Measurements from ENCODE around the gene CCL5. TPM values are rescaled to one million over a fixed set of nuclear protein-coding genes. Genes with fewer than 3 reads are reported as not detected.
A peak's percentile ranks its signal among the peaks of the same experiment; 100 is the strongest.

CCL5 gene
- total and polyA plus RNA-seq, 2 experiments from 2014 or later: not detected

- no peaks in the 10 kb centered on the region for H4K20me1 ChIP-seq (ENCODE audit: insufficient read depth)
- no peaks in the 10 kb centered on the region for H3K27me3 ChIP-seq (replicated peaks; ENCODE audit: insufficient read depth)
- H3K4me2 ChIP-seq (ENCODE audit: unreplicated experiment): no peak overlapping the region
- H3K4me3 ChIP-seq: no peak overlapping the region
- no peaks in the 10 kb centered on the region for H3K9me2 ChIP-seq (ENCODE audit: insufficient read depth)
- no peaks in the 10 kb centered on the region for H3F3A ChIP-seq (ENCODE audit: insufficient read depth)
- no peaks in the 10 kb centered on the region; the same call in 1 of the 2 replicates for H3K4me1 ChIP-seq (ENCODE audit: insufficient read depth)
- TF ChIP-seq EZH2 (IDR thresholded peaks at IDR 0.05; ENCODE audit: insufficient read depth, poor library complexity, severe bottlenecking) (no peak), EZH2phosphoT487 (IDR thresholded peaks at IDR 0.05; ENCODE audit: insufficient read depth, low read depth) (no peak)
- DNase-seq: peak; percentile 35
- H3K36me3 ChIP-seq (ENCODE audit: low read depth): no peaks in the 10 kb centered on the region
- no peak overlapping the region for H3K9ac ChIP-seq
- 64 to 65% methylated on average over 14 of the region's 14 CpGs for WGBS, 2 experiments (ENCODE audit: low coverage in 1 of 2, low lambda C conversion rate in 2 of 2, missing lambda C conversion rate in 2 of 2)
- H2AFZ ChIP-seq: no peak overlapping the region
- H3K9me3 ChIP-seq (ENCODE audit: low read depth): no peaks in the 10 kb centered on the region
- no peaks in the 10 kb centered on the region for H3K79me2 ChIP-seq (ENCODE audit: insufficient read depth)
- H3K27ac ChIP-seq: no peak overlapping the region
- in situ Hi-C loops (cut with MboI): no loop called here
Observed at GRCh38 chr17:35895636-35896587, 15.8 kb upstream of the CCL5 start.

- DNase-seq: no peak
- H3K9ac ChIP-seq: no peak overlapping the region
- TF ChIP-seq EZH2 (IDR thresholded peaks at IDR 0.05; ENCODE audit: insufficient read depth, poor library complexity, severe bottlenecking) (no peak), EZH2phosphoT487 (IDR thresholded peaks at IDR 0.05; ENCODE audit: insufficient read depth, low read depth) (no peak)
- no peaks in the 10 kb centered on the region; the same call in 1 of the 2 replicates for H3K4me1 ChIP-seq (ENCODE audit: insufficient read depth)
- H3F3A ChIP-seq (ENCODE audit: insufficient read depth): no peaks in the 10 kb centered on the region
- H3K79me2 ChIP-seq (ENCODE audit: insufficient read depth): no peaks in the 10 kb centered on the region
- no peaks in the 10 kb centered on the region for H3K9me3 ChIP-seq (ENCODE audit: low read depth)
- 80 to 81% methylated on average over 7 of the region's 7 CpGs for WGBS, 2 experiments (ENCODE audit: low coverage in 1 of 2, low lambda C conversion rate in 2 of 2, missing lambda C conversion rate in 2 of 2)
- H3K9me2 ChIP-seq (ENCODE audit: insufficient read depth): no peaks in the 10 kb centered on the region
- no peak overlapping the region for H3K27ac ChIP-seq
- no peaks in the 10 kb centered on the region for H4K20me1 ChIP-seq (ENCODE audit: insufficient read depth)
- H2AFZ ChIP-seq: no peak overlapping the region
- in situ Hi-C loops (cut with MboI): no loop called here
- no peak overlapping the region for H3K4me3 ChIP-seq
- H3K4me2 ChIP-seq (ENCODE audit: unreplicated experiment): no peak overlapping the region
- H3K36me3 ChIP-seq (ENCODE audit: low read depth): no peaks in the 10 kb centered on the region
- no peaks in the 10 kb centered on the region for H3K27me3 ChIP-seq (replicated peaks; ENCODE audit: insufficient read depth)
Observed at GRCh38 chr17:35894206-35894605, 14.0 kb upstream of the CCL5 start.

DNA sequence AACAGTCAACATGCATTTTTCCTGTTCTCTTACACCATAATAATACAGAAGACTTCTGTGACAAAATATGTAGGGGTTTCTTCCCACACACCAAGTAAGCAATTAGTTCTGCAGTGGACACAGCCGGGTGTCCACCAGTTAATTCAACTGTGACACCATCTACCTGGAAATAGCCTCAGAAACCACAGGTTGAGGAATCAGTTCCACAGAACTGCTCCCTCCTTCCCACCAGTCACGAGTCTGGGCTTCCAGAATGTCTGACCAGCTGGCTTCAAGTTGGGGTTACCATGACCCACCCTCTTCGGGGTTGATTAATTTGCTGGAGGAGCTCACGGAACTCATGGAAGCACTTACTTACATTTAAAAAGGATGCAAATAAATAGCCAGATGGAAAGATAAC lies 13.6 kb upstream of the CCL5 start:
- no peak overlapping the region for H3K27ac ChIP-seq
- H3K9me3 ChIP-seq (ENCODE audit: low read depth): no peaks in the 10 kb centered on the region
- no peaks in the 10 kb centered on the region for H3K36me3 ChIP-seq (ENCODE audit: low read depth)
- H3K4me1 ChIP-seq (ENCODE audit: insufficient read depth): no peaks in the 10 kb centered on the region; the same call in 1 of the 2 replicates
- H3K9me2 ChIP-seq (ENCODE audit: insufficient read depth): no peaks in the 10 kb centered on the region
- DNase-seq: no peak
- 63% methylated on average over 4 of the region's 4 CpGs for WGBS, 2 experiments (ENCODE audit: low coverage in 1 of 2, low lambda C conversion rate in 2 of 2, missing lambda C conversion rate in 2 of 2)
- no peak overlapping the region for H3K4me3 ChIP-seq
- H4K20me1 ChIP-seq (ENCODE audit: insufficient read depth): no peaks in the 10 kb centered on the region
- H3F3A ChIP-seq (ENCODE audit: insufficient read depth): no peaks in the 10 kb centered on the region
- H3K4me2 ChIP-seq (ENCODE audit: unreplicated experiment): no peak overlapping the region
- in situ Hi-C loops (cut with MboI): no loop called here
- TF ChIP-seq EZH2 (IDR thresholded peaks at IDR 0.05; ENCODE audit: insufficient read depth, poor library complexity, severe bottlenecking) (no peak), EZH2phosphoT487 (IDR thresholded peaks at IDR 0.05; ENCODE audit: insufficient read depth, low read depth) (no peak)
- no peak overlapping the region for H3K9ac ChIP-seq
- no peak overlapping the region for H2AFZ ChIP-seq
- no peaks in the 10 kb centered on the region for H3K27me3 ChIP-seq (replicated peaks; ENCODE audit: insufficient read depth)
- no peaks in the 10 kb centered on the region for H3K79me2 ChIP-seq (ENCODE audit: insufficient read depth)

GRCh38 chr17:35892091-35893035 lies 12.2 kb upstream of the CCL5 start:
- Histone ChIP-seq H3K9me2 (ENCODE audit: insufficient read depth) (no peaks in the 10 kb centered on the region), H3K27ac (no peak overlapping the region), H3F3A (ENCODE audit: insufficient read depth) (no peaks in the 10 kb centered on the region), H3K9ac (no peak overlapping the region), H3K36me3 (ENCODE audit: low read depth) (no peaks in the 10 kb centered on the region), H3K79me2 (ENCODE audit: insufficient read depth) (no peaks in the 10 kb centered on the region), H2AFZ (no peak overlapping the region), H4K20me1 (ENCODE audit: insufficient read depth) (no peaks in the 10 kb centered on the region), H3K9me3 (ENCODE audit: low read depth) (no peaks in the 10 kb centered on the region), H3K4me1 (ENCODE audit: insufficient read depth) (no peaks in the 10 kb centered on the region; the same call in 1 of the 2 replicates), H3K4me3 (no peak overlapping the region), H3K4me2 (ENCODE audit: unreplicated experiment) (no peak overlapping the region), H3K27me3 (replicated peaks; ENCODE audit: insufficient read depth) (no peaks in the 10 kb centered on the region)
- 40 to 48% methylated on average over 6 of the region's 6 CpGs for WGBS, 2 experiments (ENCODE audit: low coverage in 1 of 2, low lambda C conversion rate in 2 of 2, missing lambda C conversion rate in 2 of 2)
- DNase-seq: no peak
- TF ChIP-seq EZH2phosphoT487 (IDR thresholded peaks at IDR 0.05; ENCODE audit: insufficient read depth, low read depth) (no peak), EZH2 (IDR thresholded peaks at IDR 0.05; ENCODE audit: insufficient read depth, poor library complexity, severe bottlenecking) (no peak)
- in situ Hi-C loops (cut with MboI): no loop called here

Data from GM23248 (cell line).